Nephron progenitor cell (in vitro differentiated cells): Measurements from ENCODE around the gene KCNN4.
"Not testable (repeated sequence)": the region's sequence is repeated elsewhere in the genome, so short reads cannot be mapped to it uniquely, and the experiment has no call there.

Experiments
- DNase-seq: peaks from one replicate; pipeline ENCODE4 v3.0.0; 2021
- H3K27ac Mint-ChIP-seq: 2 replicates; pipeline ENCODE4 v1.8.0; 2021; ENCODE audit warnings: mild to moderate bottlenecking, moderate library complexity, mixed read lengths
- H3K27me3 Mint-ChIP-seq: 2 replicates; pipeline ENCODE4 v1.8.0; 2021; ENCODE audit warnings: mild to moderate bottlenecking, low read depth, mixed read lengths; ENCODE audit not compliant: poor library complexity
- H3K36me3 Mint-ChIP-seq: 2 replicates; pipeline ENCODE4 v1.8.0; 2021; ENCODE audit warnings: low read depth, mixed read lengths
- H3K4me1 Mint-ChIP-seq: 2 replicates; pipeline ENCODE4 v1.8.0; 2021; ENCODE audit warnings: mixed read lengths
- H3K4me3 Mint-ChIP-seq: 2 replicates; pipeline ENCODE4 v1.8.0; 2021; ENCODE audit warnings: mild to moderate bottlenecking, moderate library complexity, mixed read lengths
- H3K9me3 Mint-ChIP-seq: 2 replicates; pipeline ENCODE4 v1.8.0; 2021; ENCODE audit warnings: mild to moderate bottlenecking, moderate library complexity, mixed read lengths
- TF ChIP-seq, protein P1 (sequence below): fragments of 200-600 bp; sonication (generic); IDR thresholded peaks from 2 replicates; pipeline ENCODE4 v1.5.0; 2021; ENCODE audit warnings: antibody characterized with exemption

Gene KCNN4

GRCh38 chr19:43780706-43781525 lies at the start of gene KCNN4:
TSS of gene KCNN4 (minus strand) at chr19:43780973. CDS start at chr19:43780861, 112 bp downstream.
- Mint-ChIP-seq H3K9me3 (no peaks in the 10 kb centered on the region), H3K4me1 (peaks cover 63% of the 10 kb centered on the region), H3K36me3 (no peaks in the 10 kb centered on the region), H3K27ac (no peak within 1 kb of the TSS), H3K27me3 (peaks cover 49% of the 10 kb centered on the region), H3K4me3 (no peak within 1 kb of the TSS)
- TF ChIP-seq, protein P1, sequence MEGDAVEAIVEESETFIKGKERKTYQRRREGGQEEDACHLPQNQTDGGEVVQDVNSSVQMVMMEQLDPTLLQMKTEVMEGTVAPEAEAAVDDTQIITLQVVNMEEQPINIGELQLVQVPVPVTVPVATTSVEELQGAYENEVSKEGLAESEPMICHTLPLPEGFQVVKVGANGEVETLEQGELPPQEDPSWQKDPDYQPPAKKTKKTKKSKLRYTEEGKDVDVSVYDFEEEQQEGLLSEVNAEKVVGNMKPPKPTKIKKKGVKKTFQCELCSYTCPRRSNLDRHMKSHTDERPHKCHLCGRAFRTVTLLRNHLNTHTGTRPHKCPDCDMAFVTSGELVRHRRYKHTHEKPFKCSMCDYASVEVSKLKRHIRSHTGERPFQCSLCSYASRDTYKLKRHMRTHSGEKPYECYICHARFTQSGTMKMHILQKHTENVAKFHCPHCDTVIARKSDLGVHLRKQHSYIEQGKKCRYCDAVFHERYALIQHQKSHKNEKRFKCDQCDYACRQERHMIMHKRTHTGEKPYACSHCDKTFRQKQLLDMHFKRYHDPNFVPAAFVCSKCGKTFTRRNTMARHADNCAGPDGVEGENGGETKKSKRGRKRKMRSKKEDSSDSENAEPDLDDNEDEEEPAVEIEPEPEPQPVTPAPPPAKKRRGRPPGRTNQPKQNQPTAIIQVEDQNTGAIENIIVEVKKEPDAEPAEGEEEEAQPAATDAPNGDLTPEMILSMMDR: no peak
- DNase-seq: no peak

- Mint-ChIP-seq H3K27ac (peak within 1 kb of the TSS; percentile 48), H3K4me3 (peak within 1 kb of the TSS; percentile 97), H3K4me1 (peaks cover 15% of the 10 kb centered on the region), H3K27me3 (peaks cover 40% of the 10 kb centered on the region), H3K36me3 (peaks cover 57% of the 10 kb centered on the region), H3K9me3 (peaks cover 66% of the 10 kb centered on the region)
- TF ChIP-seq, protein P1: no peak
- peak; percentile 88 for DNase-seq
These were observed 46.3 kb upstream of the KCNN4 start, which contains the start of gene ZNF283 for GRCh38 chr19:43826787-43827754. TSS of gene ZNF283 (plus strand) at chr19:43827321. CDS start at chr19:43833505, 6,184 bp downstream.

DNA sequence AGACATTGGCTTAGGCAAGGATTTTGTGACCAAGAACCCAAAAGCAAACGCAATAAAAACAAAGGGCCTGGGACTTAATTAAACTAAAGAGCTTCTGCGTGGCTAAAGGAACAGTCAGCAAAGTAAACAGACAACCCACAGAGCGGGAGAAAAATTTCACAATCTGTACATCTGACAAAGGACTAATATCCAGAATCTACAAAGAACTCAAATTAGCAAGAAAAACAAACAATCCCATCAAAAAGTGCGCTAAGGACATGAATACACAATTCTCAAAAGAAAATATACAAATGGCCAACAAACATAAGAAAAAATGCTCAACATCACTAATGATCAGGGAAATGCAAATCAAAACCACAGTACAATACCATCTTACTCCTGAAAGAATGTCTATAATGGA lies 43.8 kb upstream of the KCNN4 start:
- Mint-ChIP-seq H3K4me1 (peaks cover 15% of the 10 kb centered on the region), H3K36me3 (peaks cover 33% of the 10 kb centered on the region), H3K27me3 (peaks cover 52% of the 10 kb centered on the region)

DNA sequence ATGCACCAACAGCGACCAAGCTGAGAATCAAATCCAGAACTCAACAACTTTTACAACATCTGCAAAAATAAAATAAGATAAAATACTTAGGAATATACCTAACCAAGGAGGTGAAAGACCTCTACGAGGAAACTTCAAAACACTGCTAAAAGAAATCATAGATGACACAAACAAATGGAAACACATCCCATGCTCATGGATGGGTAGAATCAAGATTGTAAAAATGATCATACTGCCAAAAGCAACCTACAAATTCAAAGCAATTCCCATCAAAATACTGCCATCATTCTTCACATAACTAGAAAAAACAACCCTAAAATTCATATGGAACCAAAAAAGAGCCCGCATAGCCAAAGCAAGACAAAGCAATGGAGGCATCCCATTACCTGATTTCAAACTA lies 43.1 kb upstream of the KCNN4 start:
- DNase-seq, H3K4me3 Mint-ChIP-seq, H3K27ac Mint-ChIP-seq: not testable (repeated sequence)
- Mint-ChIP-seq H3K36me3 (peaks cover 26% of the 10 kb centered on the region), H3K9me3 (peaks cover 53% of the 10 kb centered on the region), H3K4me1 (peaks cover 15% of the 10 kb centered on the region), H3K27me3 (peaks cover 58% of the 10 kb centered on the region)

More for the DNA sequence above, 43.8 kb upstream of the KCNN4 start:
- DNase-seq, H3K27ac Mint-ChIP-seq, H3K4me3 Mint-ChIP-seq: not testable (repeated sequence)
- H3K9me3 Mint-ChIP-seq: peaks cover 60% of the 10 kb centered on the region

DNA sequence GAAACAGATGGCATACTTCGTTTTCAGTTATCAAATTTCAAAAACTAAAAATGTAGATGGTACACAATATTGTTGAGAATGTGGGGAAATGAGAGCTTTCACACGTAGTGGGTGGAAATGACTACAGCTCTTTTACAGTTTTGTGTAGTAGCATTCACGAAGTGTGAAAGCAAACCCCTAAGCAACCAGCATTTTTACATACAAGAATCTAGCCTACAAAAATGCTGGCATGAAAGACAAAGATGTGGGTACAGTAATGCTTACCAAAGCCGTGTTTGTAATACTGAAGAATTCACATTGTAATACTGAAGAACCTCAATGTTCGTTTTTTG lies 40.1 kb upstream of the KCNN4 start:
- Mint-ChIP-seq H3K4me3 (no peak overlapping the region), H3K4me1 (no peaks in the 10 kb centered on the region), H3K9me3 (peaks cover 32% of the 10 kb centered on the region), H3K27me3 (peaks cover 49% of the 10 kb centered on the region), H3K27ac (no peak overlapping the region), H3K36me3 (no peaks in the 10 kb centered on the region)
- no peak for DNase-seq
- TF ChIP-seq, protein P1: no peak

GRCh38 chr19:43820098-43820883 lies 39.5 kb upstream of the KCNN4 start:
- DNase-seq: no peak
- Mint-ChIP-seq H3K36me3 (no peaks in the 10 kb centered on the region), H3K4me3 (no peak overlapping the region), H3K27me3 (peaks cover 49% of the 10 kb centered on the region), H3K4me1 (no peaks in the 10 kb centered on the region), H3K27ac (no peak overlapping the region), H3K9me3 (peaks cover 28% of the 10 kb centered on the region)
- TF ChIP-seq, protein P1: no peak
